ENCODE measurements around the gene PTPN13.

PTPN13 gene

DNA sequence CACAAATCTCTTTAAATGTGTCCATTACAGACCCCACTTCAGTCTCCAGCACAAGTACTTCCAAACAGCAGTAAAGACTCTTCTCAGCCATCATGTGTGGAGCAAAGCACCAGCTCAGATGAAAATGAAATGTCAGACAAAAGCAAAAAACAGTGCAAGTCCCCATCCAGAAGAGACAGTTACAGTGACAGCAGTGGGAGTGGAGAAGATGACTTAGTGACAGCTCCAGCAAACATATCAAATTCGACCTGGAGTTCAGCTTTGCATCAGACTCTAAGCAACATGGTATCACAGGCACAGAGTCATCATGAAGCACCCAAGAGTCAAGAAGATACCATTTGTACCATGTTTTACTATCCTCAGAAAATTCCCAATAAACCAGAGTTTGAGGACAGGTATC lies 177.0 kb downstream of the PTPN13 start:
- no peak overlapping the region for H3K27ac ChIP-seq (ENCODE audit: low read depth, low read length)
- no peaks in the 10 kb centered on the region for H3K36me3 ChIP-seq (ENCODE audit: control insufficient read depth, low read length)
- no peak overlapping the region for H3K4me3 ChIP-seq (ENCODE audit: low read length)
- TF ChIP-seq, protein P1, sequence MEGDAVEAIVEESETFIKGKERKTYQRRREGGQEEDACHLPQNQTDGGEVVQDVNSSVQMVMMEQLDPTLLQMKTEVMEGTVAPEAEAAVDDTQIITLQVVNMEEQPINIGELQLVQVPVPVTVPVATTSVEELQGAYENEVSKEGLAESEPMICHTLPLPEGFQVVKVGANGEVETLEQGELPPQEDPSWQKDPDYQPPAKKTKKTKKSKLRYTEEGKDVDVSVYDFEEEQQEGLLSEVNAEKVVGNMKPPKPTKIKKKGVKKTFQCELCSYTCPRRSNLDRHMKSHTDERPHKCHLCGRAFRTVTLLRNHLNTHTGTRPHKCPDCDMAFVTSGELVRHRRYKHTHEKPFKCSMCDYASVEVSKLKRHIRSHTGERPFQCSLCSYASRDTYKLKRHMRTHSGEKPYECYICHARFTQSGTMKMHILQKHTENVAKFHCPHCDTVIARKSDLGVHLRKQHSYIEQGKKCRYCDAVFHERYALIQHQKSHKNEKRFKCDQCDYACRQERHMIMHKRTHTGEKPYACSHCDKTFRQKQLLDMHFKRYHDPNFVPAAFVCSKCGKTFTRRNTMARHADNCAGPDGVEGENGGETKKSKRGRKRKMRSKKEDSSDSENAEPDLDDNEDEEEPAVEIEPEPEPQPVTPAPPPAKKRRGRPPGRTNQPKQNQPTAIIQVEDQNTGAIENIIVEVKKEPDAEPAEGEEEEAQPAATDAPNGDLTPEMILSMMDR (IDR thresholded peaks at IDR 0.05; ENCODE audit: low read depth, low read length, poor library complexity, severe bottlenecking) = no peak
- no peak for TF ChIP-seq EZH2phosphoT487 (IDR thresholded peaks at IDR 0.05; ENCODE audit: borderline replicate concordance, low read length)
- H3K9me3 ChIP-seq (ENCODE audit: control insufficient read depth, insufficient read depth, low read length) = no peaks in the 10 kb centered on the region
- H3K79me2 ChIP-seq (ENCODE audit: control insufficient read depth, low read length) = no peaks in the 10 kb centered on the region
- H3K4me2 ChIP-seq (ENCODE audit: low read length) = no peak overlapping the region
- no peaks in the 10 kb centered on the region for H4K20me1 ChIP-seq (ENCODE audit: control insufficient read depth, insufficient read depth, low read depth, low read length)
- no peaks in the 10 kb centered on the region for H3K9me2 ChIP-seq (replicated peaks; ENCODE audit: control insufficient read depth, low read length)
- no peaks in the 10 kb centered on the region for H3K4me1 ChIP-seq (ENCODE audit: control insufficient read depth, low read length)
- no peaks in the 10 kb centered on the region for H3F3A ChIP-seq (ENCODE audit: control insufficient read depth, insufficient read depth)
- H3K27me3 ChIP-seq (ENCODE audit: control insufficient read depth, low read length) = peaks cover 7% of the 10 kb centered on the region

DNA sequence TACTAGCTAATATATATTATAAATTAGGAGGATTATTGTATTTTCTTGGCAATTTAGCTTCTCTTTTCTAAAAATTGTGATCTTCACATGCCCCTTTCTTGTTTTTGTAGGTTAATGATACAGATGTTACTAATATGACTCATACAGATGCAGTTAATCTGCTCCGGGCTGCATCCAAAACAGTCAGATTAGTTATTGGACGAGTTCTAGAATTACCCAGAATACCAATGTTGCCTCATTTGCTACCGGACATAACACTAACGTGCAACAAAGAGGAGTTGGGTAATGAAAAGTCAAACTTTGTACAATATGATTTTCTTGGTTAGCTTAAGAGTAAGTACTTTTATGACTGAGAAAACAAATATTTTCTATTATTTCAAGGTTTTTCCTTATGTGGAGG lies 180.9 kb downstream of the PTPN13 start:
- Histone ChIP-seq H3K36me3 (ENCODE audit: control insufficient read depth, low read length) (no peaks in the 10 kb centered on the region), H3K27me3 (ENCODE audit: control insufficient read depth, low read length) (peaks cover 7% of the 10 kb centered on the region), H3K9me3 (ENCODE audit: control insufficient read depth, insufficient read depth, low read length) (no peaks in the 10 kb centered on the region), H3K79me2 (ENCODE audit: control insufficient read depth, low read length) (no peaks in the 10 kb centered on the region), H3K4me2 (ENCODE audit: low read length) (no peak overlapping the region), H3F3A (ENCODE audit: control insufficient read depth, insufficient read depth) (no peaks in the 10 kb centered on the region), H3K27ac (ENCODE audit: low read depth, low read length) (no peak overlapping the region), H3K4me3 (ENCODE audit: low read length) (no peak overlapping the region), H3K9me2 (replicated peaks; ENCODE audit: control insufficient read depth, low read length) (no peaks in the 10 kb centered on the region), H3K4me1 (ENCODE audit: control insufficient read depth, low read length) (no peaks in the 10 kb centered on the region), H4K20me1 (ENCODE audit: control insufficient read depth, insufficient read depth, low read depth, low read length) (no peaks in the 10 kb centered on the region)
- TF ChIP-seq, protein P1 (IDR thresholded peaks at IDR 0.05; ENCODE audit: low read depth, low read length, poor library complexity, severe bottlenecking) = no peak
- no peak for TF ChIP-seq EZH2phosphoT487 (IDR thresholded peaks at IDR 0.05; ENCODE audit: borderline replicate concordance, low read length)

DNA sequence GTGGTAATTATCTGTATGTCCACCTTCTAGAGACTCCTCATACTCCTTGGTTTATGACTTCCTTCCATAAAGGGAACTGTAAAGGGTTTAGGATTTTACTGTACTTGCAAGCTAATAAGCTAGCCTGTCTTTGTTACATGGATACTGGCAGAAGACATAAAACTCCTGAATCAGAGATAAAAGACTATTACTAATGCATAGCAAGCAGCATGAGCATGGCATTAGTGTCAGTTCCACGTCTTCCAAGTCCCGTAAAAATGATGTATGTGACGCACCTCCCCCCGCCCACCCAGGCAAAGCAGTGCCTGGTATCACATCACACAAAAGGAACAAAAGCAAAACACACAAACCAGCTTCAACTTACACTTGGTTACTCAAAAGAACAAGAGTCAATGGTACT lies 184.1 kb downstream of the PTPN13 start:
- H3K4me1 ChIP-seq (ENCODE audit: control insufficient read depth, low read length) = no peaks in the 10 kb centered on the region
- H3K79me2 ChIP-seq (ENCODE audit: control insufficient read depth, low read length) = no peaks in the 10 kb centered on the region
- H3F3A ChIP-seq (ENCODE audit: control insufficient read depth, insufficient read depth) = no peaks in the 10 kb centered on the region
- H3K36me3 ChIP-seq (ENCODE audit: control insufficient read depth, low read length) = no peaks in the 10 kb centered on the region
- H3K9me2 ChIP-seq (replicated peaks; ENCODE audit: control insufficient read depth, low read length) = no peaks in the 10 kb centered on the region
- H4K20me1 ChIP-seq (ENCODE audit: control insufficient read depth, insufficient read depth, low read depth, low read length) = no peaks in the 10 kb centered on the region
- TF ChIP-seq EZH2phosphoT487 (IDR thresholded peaks at IDR 0.05; ENCODE audit: borderline replicate concordance, low read length) = no peak
- TF ChIP-seq, protein P1 (IDR thresholded peaks at IDR 0.05; ENCODE audit: low read depth, low read length, poor library complexity, severe bottlenecking) = no peak
- no peak overlapping the region for H3K4me2 ChIP-seq (ENCODE audit: low read length)
- H3K4me3 ChIP-seq (ENCODE audit: low read length) = no peak overlapping the region
- no peaks in the 10 kb centered on the region for H3K9me3 ChIP-seq (ENCODE audit: control insufficient read depth, insufficient read depth, low read length)
- peaks cover 3% of the 10 kb centered on the region; the same call in 1 of the 2 replicates for H3K27me3 ChIP-seq (ENCODE audit: control insufficient read depth, low read length)
- no peak overlapping the region for H3K27ac ChIP-seq (ENCODE audit: low read depth, low read length)

DNA sequence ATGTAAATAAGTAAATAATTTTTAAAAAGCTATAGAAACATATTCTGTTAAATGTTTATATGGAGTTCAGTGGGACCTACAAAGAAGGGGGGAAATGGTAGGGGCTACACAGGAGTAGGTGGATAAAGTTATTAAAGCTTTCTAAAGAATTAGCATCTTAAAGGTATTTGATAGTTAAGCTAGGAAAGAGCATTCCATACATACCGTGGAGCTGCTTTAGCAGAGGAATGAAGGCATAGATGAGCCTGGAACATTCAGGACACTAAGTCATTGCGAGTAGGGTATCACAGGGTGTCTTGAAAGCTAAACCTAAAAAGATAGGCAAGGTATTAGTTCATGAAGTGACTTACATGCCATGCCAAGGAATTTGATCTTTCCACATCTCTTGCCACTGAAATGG lies 194.7 kb downstream of the PTPN13 start:
- Histone ChIP-seq H3K4me1 (ENCODE audit: control insufficient read depth, low read length) (no peaks in the 10 kb centered on the region), H3F3A (ENCODE audit: control insufficient read depth, insufficient read depth) (no peaks in the 10 kb centered on the region), H3K36me3 (ENCODE audit: control insufficient read depth, low read length) (no peaks in the 10 kb centered on the region), H4K20me1 (ENCODE audit: control insufficient read depth, insufficient read depth, low read depth, low read length) (no peaks in the 10 kb centered on the region), H3K4me2 (ENCODE audit: low read length) (no peak overlapping the region), H3K4me3 (ENCODE audit: low read length) (no peak overlapping the region), H3K9me2 (replicated peaks; ENCODE audit: control insufficient read depth, low read length) (no peaks in the 10 kb centered on the region), H3K27me3 (ENCODE audit: control insufficient read depth, low read length) (peaks cover 3% of the 10 kb centered on the region; the same call in 1 of the 2 replicates), H3K9me3 (ENCODE audit: control insufficient read depth, insufficient read depth, low read length) (no peaks in the 10 kb centered on the region), H3K27ac (ENCODE audit: low read depth, low read length) (no peak overlapping the region), H3K79me2 (ENCODE audit: control insufficient read depth, low read length) (no peaks in the 10 kb centered on the region)
- TF ChIP-seq, protein P1 (IDR thresholded peaks at IDR 0.05; ENCODE audit: low read depth, low read length, poor library complexity, severe bottlenecking) = no peak
- no peak for TF ChIP-seq EZH2phosphoT487 (IDR thresholded peaks at IDR 0.05; ENCODE audit: borderline replicate concordance, low read length)

Measured in DOHH2 (cell line).